DMS114 treated with DMSO at 0.1 percent for 48 hours (cell line): ENCODE data around the gene LYVE1.

Source experiments
- DNase-seq: peaks from one replicate; lab custom pipeline; 2025; ENCODE audit not compliant: unreplicated experiment; lab: John Stamatoyannopoulos, UW

The LYVE1 gene

GRCh38 chr11:10592331-10592730 is 23.9 kb upstream of the LYVE1 start:
- no peak for DNase-seq

- no peak for DNase-seq
Observed at GRCh38 chr11:10591741-10592140, 23.3 kb upstream of the LYVE1 start.

- no peak for DNase-seq
Observed at GRCh38 chr11:10590218-10590915, 21.9 kb upstream of the LYVE1 start.

GRCh38 chr11:10588904-10589303 is 20.4 kb upstream of the LYVE1 start:
- no peak for DNase-seq

- no peak for DNase-seq
Observed at GRCh38 chr11:10587995-10588394, 19.5 kb upstream of the LYVE1 start.

- DNase-seq, result no peak
Observed at GRCh38 chr11:10587388-10587787, 18.9 kb upstream of the LYVE1 start.

- no peak for DNase-seq
Observed at GRCh38 chr11:10584071-10584501, 15.6 kb upstream of the LYVE1 start.

GRCh38 chr11:10581481-10582019 is 13.1 kb upstream of the LYVE1 start:
- DNase-seq, result no peak

GRCh38 chr11:10580623-10581022 is 12.2 kb upstream of the LYVE1 start:
- DNase-seq, result no peak

GRCh38 chr11:10579700-10580099 is 11.2 kb upstream of the LYVE1 start:
- no peak for DNase-seq

- no peak for DNase-seq
Observed at GRCh38 chr11:10576035-10576398, 7.6 kb upstream of the LYVE1 start.

- DNase-seq, result no peak
Observed at GRCh38 chr11:10575346-10576034, 7.0 kb upstream of the LYVE1 start.

- no peak for DNase-seq
Observed at GRCh38 chr11:10573556-10573955, 5.1 kb upstream of the LYVE1 start.

- DNase-seq, result no peak
Observed at GRCh38 chr11:10573028-10573427, 4.6 kb upstream of the LYVE1 start.

- DNase-seq, result no peak
Observed at GRCh38 chr11:10572533-10572932, 4.1 kb upstream of the LYVE1 start.

- DNase-seq, result no peak
Observed at GRCh38 chr11:10567446-10567845, 1.0 kb downstream of the LYVE1 start.

GRCh38 chr11:10566257-10566957 is 2.1 kb downstream of the LYVE1 start:
- no peak for DNase-seq

- DNase-seq, result no peak
Observed at GRCh38 chr11:10565493-10565892, 3.0 kb downstream of the LYVE1 start.

GRCh38 chr11:10564696-10565318 is 3.7 kb downstream of the LYVE1 start:
- DNase-seq, result no peak

GRCh38 chr11:10564030-10564429 is 4.4 kb downstream of the LYVE1 start:
- DNase-seq, result no peak

GRCh38 chr11:10561947-10562346 is 6.5 kb downstream of the LYVE1 start:
- DNase-seq, result no peak
